Measurements from ENCODE around the gene RUSF1. TPM values are rescaled to one million over a fixed set of nuclear protein-coding genes. Genes with fewer than 3 reads are reported as not detected.

The RUSF1 gene
- total RNA-seq, 1 donor from 2014 or later = 23.6 TPM

GRCh38 chr16:31471241-31471874, 36.8 kb downstream of the RUSF1 start:
- DNase-seq (ENCODE audit: low read depth in 2 of 2) = peak in 1 of 2 donors; percentile 23

- no peak for DNase-seq (ENCODE audit: low read depth in 2 of 2)
These were observed 37.6 kb downstream of the RUSF1 start for GRCh38 chr16:31470615-31471014.

GRCh38 chr16:31467858-31468257, 40.3 kb downstream of the RUSF1 start:
- no peak for DNase-seq (ENCODE audit: low read depth in 2 of 2)

- DNase-seq (ENCODE audit: low read depth in 2 of 2) = peak in 1 of 2 donors; percentile 59
These were observed 40.9 kb downstream of the RUSF1 start for GRCh38 chr16:31467151-31467773.

GRCh38 chr16:31466381-31466841, 41.8 kb downstream of the RUSF1 start:
- no peak for DNase-seq (ENCODE audit: low read depth in 2 of 2)

- DNase-seq (ENCODE audit: low read depth in 2 of 2) = no peak
These were observed 42.3 kb downstream of the RUSF1 start for GRCh38 chr16:31465788-31466370.

GRCh38 chr16:31464781-31465260, 43.4 kb downstream of the RUSF1 start:
- DNase-seq (ENCODE audit: low read depth in 2 of 2) = no peak

GRCh38 chr16:31464348-31464769, 43.8 kb downstream of the RUSF1 start:
- DNase-seq (ENCODE audit: low read depth in 2 of 2) = no peak

- DNase-seq (ENCODE audit: low read depth in 2 of 2) = no peak
These were observed 46.0 kb downstream of the RUSF1 start for GRCh38 chr16:31461921-31462804.

- DNase-seq (ENCODE audit: low read depth in 2 of 2) = no peak
These were observed 46.8 kb downstream of the RUSF1 start for GRCh38 chr16:31461201-31461920.

- DNase-seq (ENCODE audit: low read depth in 2 of 2) = peak; percentile 75 to 78
These were observed 47.6 kb downstream of the RUSF1 start for GRCh38 chr16:31460582-31461002.

GRCh38 chr16:31459687-31460581, 48.3 kb downstream of the RUSF1 start:
- DNase-seq (ENCODE audit: low read depth in 2 of 2) = peak; percentile 99

- peak; percentile 99 for DNase-seq (ENCODE audit: low read depth in 2 of 2)
These were observed 49.1 kb downstream of the RUSF1 start, which contains the start of gene ARMC5 for GRCh38 chr16:31458844-31459686. TSS of gene ARMC5 (plus strand) at chr16:31459501. CDS start at chr16:31459525, 24 bp downstream.

- peak; percentile 60 to 62 for DNase-seq (ENCODE audit: low read depth in 2 of 2)
These were observed 49.9 kb downstream of the RUSF1 start for GRCh38 chr16:31458073-31458843.

GRCh38 chr16:31456988-31457360, 51.2 kb downstream of the RUSF1 start:
- DNase-seq (ENCODE audit: low read depth in 2 of 2) = no peak

- peak in 1 of 2 donors; percentile 65 for DNase-seq (ENCODE audit: low read depth in 2 of 2)
These were observed 52.4 kb downstream of the RUSF1 start for GRCh38 chr16:31455601-31456314.
